Gastrocnemius medialis (tissue), 4 donors: ENCODE measurements around the gene PPM1E. TPM values are rescaled to one million over a fixed set of nuclear protein-coding genes. Genes with fewer than 3 reads are reported as not detected.

Source experiments
- ATAC-seq, 2 donors: fragments of 150-250 bp; one replicate each; pipeline ENCODE4 v1.9.1; 2016
- DNase-seq, 2 donors: peaks; one replicate each; pipeline ENCODE4 v3.0.0-alpha.2; 2019
- H3K27ac ChIP-seq, 4 donors: fragments of 200-600 bp; sonication (generic); 1 replicate in 1 of 4; 2 replicates in 3 of 4; pipeline ENCODE4 v1.5.1; 2016 to 2018; ENCODE audit warnings: mild to moderate bottlenecking in 2 of 4, moderate library complexity in 1 of 4
- H3K27me3 ChIP-seq, 3 donors: fragments of 200-600 bp; sonication (generic) in 2 of 3; 1 replicate in 1 of 3; 2 replicates in 2 of 3; pipeline versions ENCODE4 v1.5.1 to v1.6.0; 2016 to 2019; ENCODE audit warnings: mild to moderate bottlenecking in 1 of 3, moderate library complexity in 1 of 3
- H3K36me3 ChIP-seq, 2 donors: fragments of 200-600 bp; sonication (generic) in 1 of 2; one replicate each; pipeline ENCODE4 v1.5.1; 2017 to 2018
- H3K4me1 ChIP-seq, 2 donors: fragments of 200-600 bp; sonication (generic) in 1 of 2; one replicate each; pipeline ENCODE4 v1.5.1; 2016 to 2017; ENCODE audit warnings: mild to moderate bottlenecking in 2 of 2
- H3K4me3 ChIP-seq, 4 donors: fragments of 200-600 bp; sonication (generic) in 3 of 4; 1 replicate in 1 of 4; 2 replicates in 3 of 4; pipeline ENCODE4 v1.5.1; 2016 to 2019; ENCODE audit warnings: mild to moderate bottlenecking in 2 of 4
- H3K9me3 ChIP-seq, 3 donors: fragments of 200-600 bp; sonication (generic) in 2 of 3; 1 replicate in 1 of 3; 2 replicates in 2 of 3; pipeline ENCODE4 v1.5.1; 2016 to 2019
- POLR2A ChIP-seq, 2 donors: fragments of 450-650 bp; IDR thresholded peaks; one replicate each; pipeline ENCODE4 v1.6.1; 2017; ENCODE audit warnings: antibody characterized with exemption in 2 of 2, mild to moderate bottlenecking in 2 of 2, moderate library complexity in 2 of 2
- in situ Hi-C, 4 donors: fragments of 200-750 bp; cut with MboI; loops; one replicate each; pipeline versions ENCODE4 v1.15.0 to v1.8.0; 2017; ENCODE audit warnings: low sequenced_read_pairs in 4 of 4
- intact Hi-C: fragments of 100-400 bp; cut with DNase I; formaldehyde crosslinking; loops from one replicate; pipeline ENCODE4 v1.15.1; 2023; ENCODE audit warnings: low total_unique reads
- total RNA-seq, 4 donors: library from RNA; depleted of rRNA; stranded (reverse); fragments of >200 nt; gene quantifications; one replicate each; pipeline versions ENCODE4 v1.1.0 to v1.2.3, GENCODE V29; 2016
- TF ChIP-seq, protein P1 (sequence below), 5 experiments: fragments of 450-650 bp in 3 of 5; fragments of 200-600 bp in 2 of 5; sonication (generic) in 2 of 5; IDR thresholded peaks in 4 of 5; conservative IDR thresholded peaks in 1 of 5; 1 replicate in 4 of 5; 2 replicates in 1 of 5; pipeline ENCODE4 v1.5.1; 2016 to 2019; ENCODE audit warnings: antibody characterized with exemption in 5 of 5, mild to moderate bottlenecking in 3 of 5, moderate library complexity in 3 of 5

Gene PPM1E
- total RNA-seq, 4 donors from 2014 or later = 0.04 to 0.07 TPM; not detected in 2

DNA sequence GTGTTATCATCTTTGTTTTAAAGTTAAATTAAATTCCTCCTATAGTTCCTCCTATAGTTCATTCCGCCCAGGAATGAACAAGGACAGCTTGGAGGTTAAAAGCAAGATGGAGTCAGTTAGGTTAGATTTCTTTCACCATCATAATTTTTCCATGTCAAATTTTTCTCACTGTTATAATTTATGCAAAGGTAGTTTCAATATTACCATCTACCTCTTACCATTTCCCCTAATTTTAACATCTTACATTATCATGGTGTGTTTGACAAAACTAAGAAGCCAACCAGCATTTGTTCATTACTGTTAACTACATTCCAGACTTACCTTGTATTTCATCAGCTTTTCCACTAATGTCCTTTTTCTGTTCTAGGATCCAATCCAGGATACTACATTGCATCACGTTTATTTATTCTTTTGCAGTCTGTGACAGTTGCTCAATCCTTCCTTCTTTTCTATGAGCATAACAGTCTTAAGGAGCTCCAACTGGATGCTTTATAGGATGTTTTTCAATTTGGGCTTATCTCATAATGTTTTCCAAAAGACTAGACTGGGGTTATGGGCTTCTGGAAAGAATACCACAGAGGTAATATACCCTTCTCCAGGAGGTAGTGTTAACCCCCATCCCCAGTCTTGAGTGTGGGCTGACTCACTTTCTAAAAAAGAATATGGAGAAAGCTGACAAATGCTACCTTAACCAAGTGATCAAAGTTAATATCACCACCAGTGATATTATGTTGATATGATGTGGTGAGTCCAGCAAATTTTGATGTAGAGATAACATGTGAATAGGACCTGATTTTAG, 158.5 kb downstream of the PPM1E start:
- H3K4me1 ChIP-seq = no peaks in the 10 kb centered on the region
- H3K36me3 ChIP-seq = no peaks in the 10 kb centered on the region
- no peak for ATAC-seq
- no peak for DNase-seq
- H3K27me3 ChIP-seq = no peaks in the 10 kb centered on the region
- H3K4me3 ChIP-seq = no peak overlapping the region
- no peak overlapping the region for H3K27ac ChIP-seq
- H3K9me3 ChIP-seq = no peaks in the 10 kb centered on the region
- in situ Hi-C loops = no loop called here
- intact Hi-C loops = no loop called here
- TF ChIP-seq, protein P1, sequence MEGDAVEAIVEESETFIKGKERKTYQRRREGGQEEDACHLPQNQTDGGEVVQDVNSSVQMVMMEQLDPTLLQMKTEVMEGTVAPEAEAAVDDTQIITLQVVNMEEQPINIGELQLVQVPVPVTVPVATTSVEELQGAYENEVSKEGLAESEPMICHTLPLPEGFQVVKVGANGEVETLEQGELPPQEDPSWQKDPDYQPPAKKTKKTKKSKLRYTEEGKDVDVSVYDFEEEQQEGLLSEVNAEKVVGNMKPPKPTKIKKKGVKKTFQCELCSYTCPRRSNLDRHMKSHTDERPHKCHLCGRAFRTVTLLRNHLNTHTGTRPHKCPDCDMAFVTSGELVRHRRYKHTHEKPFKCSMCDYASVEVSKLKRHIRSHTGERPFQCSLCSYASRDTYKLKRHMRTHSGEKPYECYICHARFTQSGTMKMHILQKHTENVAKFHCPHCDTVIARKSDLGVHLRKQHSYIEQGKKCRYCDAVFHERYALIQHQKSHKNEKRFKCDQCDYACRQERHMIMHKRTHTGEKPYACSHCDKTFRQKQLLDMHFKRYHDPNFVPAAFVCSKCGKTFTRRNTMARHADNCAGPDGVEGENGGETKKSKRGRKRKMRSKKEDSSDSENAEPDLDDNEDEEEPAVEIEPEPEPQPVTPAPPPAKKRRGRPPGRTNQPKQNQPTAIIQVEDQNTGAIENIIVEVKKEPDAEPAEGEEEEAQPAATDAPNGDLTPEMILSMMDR (IDR thresholded peaks at IDR 0.05 in 4 of 5, conservative IDR thresholded peaks at IDR 0.05 in 1 of 5) = no peak
- no peak for TF ChIP-seq POLR2A (IDR thresholded peaks at IDR 0.05)

DNA sequence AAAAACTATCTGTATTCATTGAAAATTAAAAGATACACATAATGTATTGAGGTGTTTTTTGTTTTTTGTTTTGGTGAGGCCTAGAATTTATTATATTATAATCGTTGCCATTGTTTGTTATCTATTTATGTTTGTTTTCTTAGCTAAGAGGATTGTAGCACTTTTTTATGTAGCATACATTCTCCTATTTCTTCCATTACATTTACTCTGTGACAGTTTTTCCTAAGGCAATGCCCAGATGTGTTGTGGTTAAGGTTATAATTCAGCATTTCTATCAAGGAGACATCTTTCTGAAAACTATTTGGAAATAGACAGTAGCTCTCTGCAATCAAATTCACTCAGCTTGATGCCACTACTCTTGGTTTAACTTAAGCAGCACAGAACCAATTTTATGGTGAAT, 161.6 kb downstream of the PPM1E start:
- no peak for ATAC-seq
- no peak for TF ChIP-seq POLR2A (IDR thresholded peaks at IDR 0.05)
- TF ChIP-seq, protein P1 (IDR thresholded peaks at IDR 0.05 in 4 of 5, conservative IDR thresholded peaks at IDR 0.05 in 1 of 5) = no peak
- in situ Hi-C loops (no loop called here), intact Hi-C loops (no loop called here)
- Histone ChIP-seq H3K4me1 (no peaks in the 10 kb centered on the region), H3K9me3 (no peaks in the 10 kb centered on the region), H3K36me3 (no peaks in the 10 kb centered on the region), H3K4me3 (no peak overlapping the region), H3K27ac (no peak overlapping the region), H3K27me3 (no peaks in the 10 kb centered on the region)
- no peak for DNase-seq

DNA sequence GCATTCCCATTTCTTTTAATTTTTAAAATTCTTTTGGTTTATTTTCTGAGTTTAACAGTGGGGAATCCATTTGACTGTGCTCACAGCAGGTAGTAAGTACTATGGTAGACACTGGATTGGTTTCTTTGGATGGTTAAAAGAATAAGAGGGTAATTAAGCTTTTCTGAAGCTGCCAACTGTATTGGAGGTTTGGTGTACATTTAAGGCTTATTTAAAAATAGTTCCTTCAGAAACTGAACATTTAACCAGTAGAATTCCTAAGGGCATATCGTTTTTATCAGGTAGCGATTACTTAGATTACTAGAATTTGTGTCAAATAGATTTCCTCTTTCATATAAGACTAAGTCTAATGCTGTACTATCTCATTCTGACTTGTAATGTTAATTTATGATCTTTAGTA, 162.4 kb downstream of the PPM1E start:
- intact Hi-C loops (no loop called here), in situ Hi-C loops (no loop called here)
- TF ChIP-seq, protein P1 (IDR thresholded peaks at IDR 0.05 in 4 of 5, conservative IDR thresholded peaks at IDR 0.05 in 1 of 5) = no peak
- TF ChIP-seq POLR2A (IDR thresholded peaks at IDR 0.05) = no peak
- H3K27ac ChIP-seq = no peak overlapping the region
- no peaks in the 10 kb centered on the region for H3K27me3 ChIP-seq
- no peaks in the 10 kb centered on the region for H3K9me3 ChIP-seq
- H3K36me3 ChIP-seq = no peaks in the 10 kb centered on the region
- H3K4me1 ChIP-seq = no peaks in the 10 kb centered on the region
- DNase-seq (no peak), ATAC-seq (no peak)
- no peak overlapping the region for H3K4me3 ChIP-seq

DNA sequence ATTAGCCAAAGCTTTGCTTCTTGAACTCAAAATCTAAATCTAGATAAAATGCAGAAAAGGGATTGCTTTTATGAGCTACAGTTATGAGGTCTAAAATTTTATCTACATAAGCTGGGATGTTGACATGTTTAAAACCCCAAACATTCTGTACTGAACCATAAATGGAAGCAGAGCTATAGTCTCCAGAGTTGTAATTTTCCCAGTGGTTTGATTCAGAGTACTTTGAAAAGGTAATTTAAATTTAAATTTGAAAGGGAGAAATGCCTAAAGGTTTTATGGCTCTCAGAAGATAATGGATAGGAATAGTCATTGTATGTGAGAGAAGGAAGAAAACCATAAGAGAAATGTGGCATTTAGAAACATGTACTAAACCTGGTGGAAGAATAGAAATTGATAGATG, 163.2 kb downstream of the PPM1E start:
- Histone ChIP-seq H3K27me3 (no peaks in the 10 kb centered on the region), H3K27ac (no peak overlapping the region), H3K4me3 (no peak overlapping the region), H3K9me3 (no peaks in the 10 kb centered on the region), H3K36me3 (no peaks in the 10 kb centered on the region), H3K4me1 (no peaks in the 10 kb centered on the region)
- ATAC-seq = no peak
- intact Hi-C loops = no loop called here
- no peak for TF ChIP-seq POLR2A (IDR thresholded peaks at IDR 0.05)
- TF ChIP-seq, protein P1 (IDR thresholded peaks at IDR 0.05 in 4 of 5, conservative IDR thresholded peaks at IDR 0.05 in 1 of 5) = no peak
- no peak for DNase-seq
- in situ Hi-C loops = no loop called here
